ENCODE results near the gene RIMBP2.

The RIMBP2 gene

GRCh38 chr12:130709151-130709970, 6.7 kb downstream of the RIMBP2 start:
- no peak overlapping the region for H3K27ac ChIP-seq
- TF ChIP-seq CTCF (conservative IDR thresholded peaks at IDR 0.05) = no peak

- TF ChIP-seq CTCF (conservative IDR thresholded peaks at IDR 0.05) = no peak
- no peak overlapping the region for H3K27ac ChIP-seq
Observed at GRCh38 chr12:130708648-130709047, 7.5 kb downstream of the RIMBP2 start.

GRCh38 chr12:130707571-130707891, 8.6 kb downstream of the RIMBP2 start:
- no peak overlapping the region for H3K27ac ChIP-seq
- no peak for TF ChIP-seq CTCF (conservative IDR thresholded peaks at IDR 0.05)

GRCh38 chr12:130706885-130707570, 9.1 kb downstream of the RIMBP2 start:
- H3K27ac ChIP-seq = no peak overlapping the region
- TF ChIP-seq CTCF (conservative IDR thresholded peaks at IDR 0.05) = no peak

- no peak for TF ChIP-seq CTCF (conservative IDR thresholded peaks at IDR 0.05)
- no peak overlapping the region for H3K27ac ChIP-seq
Observed at GRCh38 chr12:130706311-130706710, 9.8 kb downstream of the RIMBP2 start.

GRCh38 chr12:130705178-130705822, 10.8 kb downstream of the RIMBP2 start:
- no peak overlapping the region for H3K27ac ChIP-seq
- no peak for TF ChIP-seq CTCF (conservative IDR thresholded peaks at IDR 0.05)

- no peak overlapping the region for H3K27ac ChIP-seq
- TF ChIP-seq CTCF (conservative IDR thresholded peaks at IDR 0.05) = no peak
Observed at GRCh38 chr12:130704606-130705005, 11.5 kb downstream of the RIMBP2 start.

Measured in VCaP (cell line).